Activated CD4-positive, alpha-beta T cell treated with anti-CD3 and anti-CD28 coated beads, Interleukin-2, amount 50 U/mL, for 24 hours (primary cell): Measurements from ENCODE around the gene BRD1.
A peak's percentile ranks its signal among the peaks of the same experiment; 100 is the strongest.

Source experiments
- DNase-seq, 2 donors: peaks; one replicate each; pipeline ENCODE4 v3.0.0-alpha.2; 2020; ENCODE audit warnings: low read depth in 1 of 2, low spot score in 1 of 2

BRD1 gene

DNA sequence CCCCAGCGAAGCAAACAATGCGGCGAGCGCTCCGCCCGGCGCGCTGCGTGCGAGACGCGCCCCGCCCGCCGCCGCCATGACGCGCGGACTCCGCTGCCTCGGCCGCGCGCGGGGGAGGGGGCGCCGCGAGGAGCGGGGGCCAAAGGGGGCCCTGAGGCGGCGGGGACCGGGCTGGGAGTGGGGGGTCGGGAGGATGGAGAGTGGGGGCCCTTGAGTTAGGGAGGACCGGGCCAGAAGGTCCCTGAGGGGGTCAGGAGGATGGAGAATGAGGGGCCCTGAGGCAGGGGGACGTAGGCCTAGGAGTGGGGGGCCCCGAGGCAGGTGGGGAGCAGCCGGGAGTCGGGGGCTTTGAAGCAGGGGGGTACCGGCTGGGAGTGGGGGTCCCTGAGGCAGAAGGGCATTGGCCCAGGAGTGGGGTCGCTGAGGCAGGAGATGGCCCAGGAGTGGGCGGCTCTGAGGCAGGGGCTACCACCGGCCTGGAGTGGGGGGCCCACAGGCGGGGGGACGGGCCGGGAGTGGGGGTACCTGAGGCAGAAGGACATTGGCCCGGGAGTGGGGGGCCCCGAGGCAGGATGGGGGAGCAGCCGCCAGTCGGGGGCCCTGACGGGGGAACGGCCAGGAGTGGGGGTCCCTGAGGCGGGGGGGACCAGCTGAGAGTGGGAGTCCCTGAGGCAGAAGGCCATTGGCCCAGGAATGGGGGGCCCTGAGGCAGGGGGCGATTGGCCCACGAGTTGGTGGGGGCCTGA is at the start of gene BRD1:
TSS of gene BRD1 (minus strand) at position 21 of the 746 bp plus-strand sequence. CDS start 3,556 bp downstream, outside the sequence.
- peak; percentile 35 for DNase-seq

DNA sequence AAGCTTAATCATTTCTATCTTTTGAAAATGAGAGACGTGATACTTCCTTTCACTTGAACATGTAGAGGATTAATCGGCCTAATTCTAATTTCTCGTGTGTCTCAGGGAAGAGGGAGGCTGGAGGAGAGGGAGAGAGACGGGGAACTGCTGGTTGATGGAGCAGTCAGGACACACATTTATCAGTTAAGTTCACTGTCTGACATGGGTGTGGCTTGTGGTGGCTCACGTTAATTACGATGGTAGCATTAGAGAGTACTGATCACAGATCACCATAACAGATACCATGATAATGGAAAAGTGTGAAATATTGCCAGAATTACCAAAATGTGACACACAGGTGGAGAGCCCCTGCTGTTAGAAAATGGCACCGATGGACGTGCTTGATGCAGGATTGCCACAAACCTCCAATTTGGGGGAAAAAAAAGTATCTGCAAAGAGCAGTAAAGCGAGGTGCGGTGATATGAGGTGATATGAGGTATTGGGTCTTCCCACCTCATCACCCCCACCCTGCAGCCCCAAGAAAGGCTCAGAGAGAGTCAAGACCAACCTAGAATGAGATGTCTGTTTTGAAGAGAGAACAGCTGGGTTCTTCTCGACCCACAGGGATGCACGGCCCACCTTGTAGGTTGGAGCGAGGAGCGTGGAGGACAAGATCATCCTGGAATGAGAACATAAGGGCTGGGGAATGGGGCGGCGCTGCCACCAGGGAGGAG is 45.7 kb upstream of the BRD1 start:
- DNase-seq, result no peak

DNA sequence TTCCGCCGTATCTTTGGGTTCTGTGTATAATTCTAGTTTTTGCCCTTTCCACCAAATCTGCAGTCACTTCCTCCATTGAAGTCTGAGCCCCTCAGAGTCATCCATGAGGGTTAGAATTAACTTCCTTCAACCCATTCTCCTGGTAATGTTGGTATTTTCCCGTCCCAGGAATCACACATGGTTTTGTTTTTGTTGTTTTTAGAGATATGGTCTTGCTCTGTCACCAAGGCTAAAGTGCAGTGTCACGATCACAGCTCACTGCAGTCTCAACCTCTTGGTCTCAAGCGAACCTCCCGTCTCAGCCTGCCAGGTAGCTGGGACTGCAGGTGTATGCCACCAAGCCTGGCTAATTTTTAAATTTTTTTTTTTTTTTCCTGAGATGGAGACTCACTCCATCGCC is 44.7 kb upstream of the BRD1 start:
- DNase-seq, result no peak

DNA sequence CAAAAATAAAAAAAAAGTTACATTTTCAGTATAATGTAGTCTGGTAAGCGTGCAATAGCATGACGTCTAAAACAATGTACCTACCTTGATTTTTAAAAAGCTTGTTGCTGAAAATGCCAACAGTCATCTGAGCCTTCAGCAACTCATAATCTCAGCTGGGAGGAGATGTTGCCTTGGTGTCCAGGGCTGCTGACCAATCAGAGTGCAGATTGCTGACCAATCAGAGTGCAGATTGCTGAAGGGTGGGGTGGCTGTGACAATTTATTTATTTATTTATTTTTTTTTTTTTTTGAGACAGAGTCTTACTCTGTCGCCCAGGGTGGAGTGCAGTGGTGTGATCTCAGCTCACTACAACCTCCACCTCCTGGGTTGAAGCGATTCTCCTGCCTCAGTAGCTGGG is 43.8 kb upstream of the BRD1 start:
- no peak for DNase-seq

DNA sequence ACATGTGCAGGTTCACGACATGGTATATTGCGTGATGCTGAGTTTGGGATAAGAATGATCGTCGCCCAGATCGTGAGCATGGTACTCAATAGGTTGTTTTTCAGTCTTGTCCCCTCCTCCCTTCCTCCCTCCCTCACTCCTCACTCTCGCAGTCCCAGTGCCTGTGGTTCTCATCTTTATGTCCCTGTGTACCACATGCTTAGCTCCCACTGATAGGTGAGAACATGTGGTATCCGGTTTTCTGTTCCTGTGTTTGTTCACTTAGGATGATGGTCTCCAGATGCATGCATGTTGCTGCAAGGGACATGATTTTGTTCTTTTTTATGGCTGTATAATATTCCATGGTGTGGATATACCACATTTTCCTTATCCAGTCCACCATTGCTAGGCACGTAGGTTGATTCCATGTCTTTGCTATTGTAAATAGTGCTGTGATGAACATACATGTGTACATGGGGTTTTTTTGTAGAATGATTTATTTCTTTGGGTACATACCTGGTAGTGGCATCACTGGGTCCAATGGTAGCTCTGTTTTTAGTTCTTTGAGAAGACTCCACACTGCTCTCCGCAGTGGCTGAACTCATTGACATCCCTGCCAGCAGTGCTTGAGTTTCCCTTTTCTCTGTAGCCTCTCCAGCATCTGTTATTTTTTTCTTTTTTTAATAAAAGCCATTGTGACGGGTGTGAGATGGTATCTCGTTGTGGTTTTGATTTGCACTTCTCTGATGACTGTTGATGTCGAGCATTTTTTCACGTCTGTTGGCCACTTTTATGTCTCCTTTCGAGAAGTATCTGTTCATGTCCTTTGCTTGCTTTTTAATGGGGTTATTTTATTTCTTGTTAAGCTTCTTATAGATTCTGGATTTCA is 42.4 kb upstream of the BRD1 start:
- no peak for DNase-seq

DNA sequence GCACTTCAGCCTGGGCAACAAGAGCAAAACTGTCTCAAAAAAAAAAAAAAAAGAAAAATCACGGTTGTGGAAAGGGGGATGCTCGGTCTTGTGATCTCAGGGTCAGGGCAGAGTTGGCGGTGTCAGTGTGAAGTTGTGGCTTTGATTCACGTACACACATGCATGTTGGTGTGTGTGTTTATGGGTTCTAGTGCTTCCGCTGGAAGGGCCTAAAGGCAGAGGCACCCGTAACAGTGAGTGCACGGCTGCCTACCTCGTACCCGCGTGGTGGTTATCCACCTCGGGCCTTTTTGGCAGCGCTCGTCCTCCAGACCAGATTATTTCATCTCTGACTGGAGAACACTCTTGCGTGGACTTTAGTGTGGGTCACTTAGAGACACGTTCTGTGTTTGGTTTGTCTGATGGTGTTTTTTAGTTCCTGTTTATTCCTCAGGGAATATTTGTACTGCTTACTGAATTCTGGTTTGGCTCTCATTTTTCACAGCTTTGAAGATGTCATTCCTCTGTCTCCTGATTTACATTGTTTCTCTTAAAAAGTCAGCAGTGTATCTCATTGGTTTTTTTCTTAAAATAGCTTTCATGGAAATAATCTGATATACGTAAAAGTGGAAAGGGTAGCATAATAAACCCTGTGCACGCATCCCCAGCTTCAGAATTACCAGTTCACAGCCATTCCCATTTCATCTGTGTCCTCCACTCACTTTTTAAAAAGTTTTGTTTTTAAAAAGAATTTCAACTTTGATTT is 41.6 kb upstream of the BRD1 start:
- DNase-seq, result no peak

DNA sequence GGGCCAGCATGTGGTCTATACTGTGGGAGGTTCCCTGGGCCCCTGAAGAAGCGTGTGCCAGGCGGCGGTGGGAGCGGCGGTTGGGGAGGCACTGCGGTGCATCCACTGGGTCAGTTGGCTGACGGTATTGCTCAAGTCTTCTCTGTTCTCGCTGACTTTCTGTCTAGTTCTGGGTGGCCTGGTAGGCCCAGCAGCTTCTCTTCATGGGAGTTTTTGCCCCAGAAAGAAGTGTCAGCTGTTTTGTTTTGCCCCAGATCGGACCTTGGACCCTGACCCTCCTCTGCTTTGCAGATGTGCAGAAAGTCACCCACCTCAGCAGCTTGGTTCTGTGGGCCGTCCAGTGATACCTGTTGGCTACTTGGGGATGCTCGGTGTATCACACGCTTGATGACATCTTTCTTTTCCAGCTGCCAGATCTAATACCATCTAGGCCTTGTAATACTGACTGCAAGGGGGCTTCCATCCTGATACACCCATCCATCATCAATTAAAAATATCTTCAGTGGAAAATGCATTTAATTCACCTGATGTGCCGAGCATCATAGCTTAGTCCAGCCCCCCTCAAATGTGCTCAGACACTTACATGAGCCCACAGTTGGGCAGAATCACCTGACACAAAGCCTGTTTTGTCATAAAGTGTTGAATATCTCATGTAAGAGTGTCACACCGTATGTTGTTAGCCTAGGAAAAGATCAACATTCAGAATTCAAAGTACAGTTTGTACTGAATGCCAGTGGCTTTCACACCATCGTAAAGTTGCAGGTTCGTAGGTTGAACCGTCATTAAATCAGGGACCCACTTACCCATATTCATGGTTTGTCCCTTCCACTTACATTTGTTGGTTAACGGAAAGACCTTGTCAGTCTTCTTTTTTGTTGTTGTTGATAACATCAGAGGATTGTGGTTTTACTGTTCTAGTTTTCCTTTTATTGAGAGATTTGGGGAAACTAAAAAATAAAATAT is 39.9 kb upstream of the BRD1 start:
- no peak for DNase-seq

DNA sequence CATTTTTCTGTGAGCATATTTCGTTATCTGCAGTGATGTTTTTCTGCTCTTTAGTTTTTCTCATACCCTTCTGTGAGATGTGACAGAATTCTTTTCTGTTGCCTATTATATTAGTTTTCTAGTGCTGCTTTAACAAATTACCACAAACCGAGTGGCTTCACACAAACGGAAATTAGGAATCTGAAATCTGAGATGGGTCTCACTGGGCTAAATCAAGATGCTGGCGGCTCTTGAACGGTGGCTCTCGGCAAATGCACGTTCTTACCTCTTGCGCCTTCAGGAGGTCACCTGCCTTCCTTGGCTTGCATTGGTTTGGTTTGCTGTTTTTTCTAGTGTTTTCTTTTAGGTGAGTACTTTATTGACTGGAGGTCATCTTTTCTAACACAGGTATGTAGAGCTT is 39.0 kb upstream of the BRD1 start:
- DNase-seq, result no peak

DNA sequence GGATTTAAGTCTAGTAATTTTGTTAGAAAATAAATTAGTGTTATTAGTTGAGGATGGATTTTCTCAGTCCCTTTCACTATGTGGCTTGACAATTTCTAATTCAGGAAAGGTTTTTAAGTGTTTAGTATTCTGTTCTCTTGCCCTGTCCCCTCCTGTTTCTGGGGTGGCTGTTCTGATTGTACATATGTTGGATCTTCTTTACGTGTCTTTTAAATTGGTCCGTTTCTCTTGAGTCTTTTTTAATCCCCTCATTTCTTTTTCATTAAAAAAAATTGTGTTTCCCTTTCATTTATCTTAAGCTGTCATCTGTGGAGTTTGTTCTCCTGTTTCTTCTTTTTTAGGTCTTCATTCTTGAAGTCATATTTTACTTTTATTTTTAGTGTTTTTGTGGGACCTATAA is 38.5 kb upstream of the BRD1 start:
- DNase-seq, result no peak

DNA sequence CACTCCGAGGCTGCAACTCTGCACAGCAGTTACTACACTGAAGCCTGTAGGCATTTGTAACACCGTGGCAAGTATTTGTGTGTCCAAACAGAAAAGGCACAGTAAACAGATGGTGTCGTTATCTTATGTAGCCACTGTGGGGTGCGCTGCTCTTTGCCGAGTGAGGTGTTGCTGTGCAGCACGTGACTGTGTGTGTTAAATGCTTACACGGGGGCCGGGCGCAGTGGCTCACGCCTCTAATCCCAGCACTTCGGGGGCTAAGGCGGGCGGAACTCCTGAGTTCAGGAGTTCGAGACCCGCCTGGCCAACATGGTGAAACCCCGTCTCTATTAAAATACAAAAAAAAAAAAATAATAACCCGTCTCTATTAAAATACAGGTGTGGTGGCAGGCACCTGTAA is 37.5 kb upstream of the BRD1 start:
- DNase-seq, result no peak

DNA sequence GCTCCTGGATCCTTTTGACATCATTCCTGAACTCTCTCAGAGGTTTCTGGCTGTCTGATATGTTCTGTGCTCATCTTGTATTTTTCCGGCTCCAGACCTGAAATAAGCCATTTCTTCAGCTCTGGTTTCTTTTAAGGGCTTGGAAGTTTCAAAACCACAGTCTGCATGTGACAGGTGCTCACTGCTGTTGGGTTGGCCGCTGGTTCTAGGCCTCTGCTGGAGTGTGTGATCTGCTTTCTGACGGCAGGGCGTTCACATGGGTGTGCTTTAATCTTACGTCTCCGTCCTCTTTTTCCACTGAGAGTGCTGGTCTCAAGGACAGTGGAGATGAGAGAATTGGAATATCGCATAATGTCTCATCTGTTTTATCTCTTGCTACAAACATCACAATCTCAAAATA is 36.3 kb upstream of the BRD1 start:
- DNase-seq, result no peak

DNA sequence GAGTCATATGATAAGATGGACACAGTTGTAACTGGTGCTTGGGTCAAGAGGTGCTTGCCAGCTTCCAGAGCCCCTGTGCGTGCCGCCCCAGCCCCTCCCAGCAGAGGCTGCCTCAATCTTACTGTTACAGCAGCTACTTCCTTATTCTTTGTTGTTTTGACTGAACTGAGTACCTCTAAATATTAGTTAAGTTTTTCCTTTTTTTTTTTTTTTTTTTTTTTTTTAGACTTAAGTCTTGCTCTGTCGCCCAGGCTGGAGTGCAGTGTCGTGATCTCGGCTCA is 34.8 kb upstream of the BRD1 start:
- DNase-seq, result no peak

DNA sequence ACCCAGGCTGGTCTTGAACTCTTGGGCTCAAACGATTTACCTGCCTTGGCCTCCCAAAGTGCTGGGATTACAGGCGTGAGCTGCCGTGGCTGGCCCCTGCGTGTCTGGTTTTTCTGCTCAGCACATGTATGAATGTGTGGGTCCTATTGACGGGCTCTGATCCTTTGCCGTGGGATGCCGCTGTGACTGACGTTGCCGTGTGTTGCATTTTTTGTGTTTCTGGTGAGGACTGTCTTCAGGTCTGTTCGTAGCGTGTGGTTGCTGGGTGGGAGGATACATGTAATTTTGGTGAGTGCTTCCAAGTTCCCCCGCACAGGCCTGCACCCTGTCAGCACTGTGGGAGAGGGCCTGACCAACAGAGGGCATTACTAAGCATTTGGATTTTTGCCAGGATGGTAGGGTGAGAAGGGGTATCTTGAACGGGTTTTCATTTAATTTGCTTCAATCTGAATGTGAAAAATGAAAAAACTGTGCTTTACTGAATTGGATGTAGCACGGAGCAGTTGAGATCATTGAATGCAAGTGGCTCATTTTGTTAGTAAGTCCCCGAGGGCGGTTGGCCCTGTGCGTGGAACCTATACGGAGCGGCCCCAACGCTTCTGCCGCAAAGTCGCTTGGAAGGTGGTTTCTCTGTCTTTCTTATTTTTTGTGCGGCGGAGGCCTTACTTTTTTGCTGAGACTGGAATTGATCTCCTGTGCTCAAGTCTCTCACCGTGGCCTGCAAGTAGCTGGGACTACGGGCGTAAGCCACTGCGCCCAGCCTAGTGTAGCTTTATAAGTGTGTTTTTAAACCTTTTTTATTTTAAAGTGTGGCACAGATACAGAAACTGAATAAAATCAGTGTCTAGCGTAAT is 34.2 kb upstream of the BRD1 start:
- no peak for DNase-seq

DNA sequence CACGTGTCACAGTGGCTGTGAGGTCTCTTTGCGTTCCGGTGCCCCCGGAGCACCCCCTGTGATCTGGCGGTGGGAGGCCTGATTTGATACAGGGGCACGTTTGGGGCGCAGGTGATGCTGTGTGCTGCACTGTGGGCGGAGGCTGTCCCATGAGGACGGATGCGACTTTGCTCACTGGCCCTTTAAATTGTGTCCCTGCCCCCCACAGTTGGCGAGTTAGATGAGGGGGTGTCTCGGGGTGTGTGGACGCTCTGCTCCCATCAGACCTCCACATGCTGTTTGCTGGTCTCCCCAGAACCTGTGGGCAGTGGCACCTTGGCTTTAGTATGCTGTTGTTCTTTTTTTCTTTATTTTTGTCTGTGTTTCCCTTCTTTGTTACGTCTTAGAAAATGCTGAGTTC is 31.2 kb upstream of the BRD1 start:
- no peak for DNase-seq

DNA sequence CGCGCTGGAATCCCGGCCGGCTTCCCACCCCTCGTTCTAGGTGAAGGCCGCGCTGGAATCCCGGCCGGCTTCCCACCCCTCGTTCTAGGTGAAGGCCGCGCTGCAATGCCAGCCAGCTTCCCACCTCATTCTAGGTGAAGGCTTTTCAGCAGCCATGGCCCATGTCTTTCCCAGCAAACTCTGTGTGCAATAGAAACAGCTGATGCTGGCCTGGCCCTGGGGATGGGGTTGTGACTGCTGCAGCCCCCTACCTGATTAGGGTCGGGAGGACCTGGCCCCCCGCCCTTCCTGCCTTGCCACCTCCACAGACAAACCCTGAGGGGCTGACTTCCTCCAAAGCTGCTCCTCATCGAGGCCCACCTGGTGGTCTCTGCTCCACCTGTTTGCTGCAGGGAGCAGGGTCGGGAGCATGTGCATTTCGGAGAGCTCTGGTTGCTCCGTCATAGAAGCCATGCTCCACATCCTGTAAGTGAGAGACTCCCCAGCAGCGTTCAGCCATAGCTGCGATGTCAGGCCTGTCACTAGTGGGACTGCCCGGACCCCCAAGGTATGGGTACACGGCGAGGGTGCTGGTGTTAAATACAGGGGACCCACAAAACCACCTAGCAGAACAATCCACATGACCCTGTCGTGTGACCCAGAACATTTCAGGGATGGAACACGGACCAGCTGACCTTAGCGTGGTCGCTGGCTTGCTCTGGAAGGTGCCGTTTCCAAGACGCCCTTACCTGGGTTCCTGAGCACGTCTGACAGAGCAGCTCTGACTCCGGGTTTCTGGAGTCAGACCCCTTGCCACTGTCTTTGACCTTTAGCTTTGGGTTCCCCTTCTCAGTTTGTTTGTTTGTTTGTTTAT is 29.3 kb upstream of the BRD1 start:
- no peak for DNase-seq

DNA sequence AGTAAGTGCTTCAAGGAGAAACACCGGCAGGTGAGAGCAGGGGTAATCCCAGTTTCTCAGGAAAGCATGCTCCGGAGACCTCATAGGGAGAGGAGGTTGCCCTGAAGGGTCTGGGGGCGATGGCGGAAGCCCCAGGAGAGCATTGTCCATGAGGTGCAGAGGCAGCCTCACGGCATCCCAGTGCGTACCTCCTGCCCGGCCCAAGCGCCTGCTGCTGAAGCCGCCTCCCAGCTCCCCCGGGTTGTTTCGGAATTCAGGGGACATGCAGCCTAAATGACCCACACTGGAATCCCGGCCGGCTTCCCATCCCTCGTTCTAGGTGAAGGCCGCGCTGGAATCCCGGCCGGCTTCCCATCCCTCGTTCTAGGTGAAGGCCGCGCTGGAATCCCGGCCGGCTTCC is 28.7 kb upstream of the BRD1 start:
- no peak for DNase-seq

DNA sequence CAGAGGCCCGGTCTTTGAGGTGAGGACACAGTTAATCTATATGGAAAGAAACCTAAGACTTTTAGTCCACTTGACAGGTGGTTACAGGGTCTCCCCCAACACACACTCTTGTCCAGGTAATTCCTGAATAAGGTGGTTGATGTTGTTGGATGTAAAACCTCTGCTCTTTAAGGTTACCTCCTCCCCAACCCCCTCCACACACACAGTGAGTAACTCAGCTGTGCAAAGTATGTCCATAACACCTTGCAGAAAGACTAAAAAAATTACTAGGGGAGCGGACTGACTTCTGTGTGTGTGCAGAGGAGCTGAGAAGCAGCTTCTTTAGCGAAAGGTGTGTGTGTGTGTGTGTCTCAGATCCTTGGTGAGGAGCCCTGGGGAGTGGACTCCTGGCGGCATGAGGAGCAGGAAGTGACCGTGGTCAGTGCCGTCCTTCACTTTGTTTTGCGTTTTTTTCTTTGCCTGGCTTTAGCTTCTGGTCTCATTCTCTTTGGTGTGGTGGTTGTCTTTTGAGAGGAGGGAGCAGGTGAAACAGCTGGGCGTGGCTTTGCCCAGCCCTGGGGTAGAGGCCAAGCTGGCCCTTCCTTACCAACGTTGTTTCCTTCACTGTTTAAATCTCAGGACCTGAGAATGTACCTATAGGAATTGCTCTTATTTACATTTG is 27.7 kb upstream of the BRD1 start:
- DNase-seq, result no peak
